GM21360 (cell line): ENCODE data around the gene LASP1NB.
"Not testable (repeated sequence)": the region's sequence is repeated elsewhere in the genome, so short reads cannot be mapped to it uniquely, and the experiment has no call there.

Source experiments
- ATAC-seq: cut with Tn5 transposase; IDR thresholded peaks from one replicate; pipeline ENCODE4 v1.9.1; 2021; ENCODE audit warnings: mild to moderate bottlenecking, moderate library complexity; ENCODE audit not compliant: unreplicated experiment

Gene LASP1NB

DNA sequence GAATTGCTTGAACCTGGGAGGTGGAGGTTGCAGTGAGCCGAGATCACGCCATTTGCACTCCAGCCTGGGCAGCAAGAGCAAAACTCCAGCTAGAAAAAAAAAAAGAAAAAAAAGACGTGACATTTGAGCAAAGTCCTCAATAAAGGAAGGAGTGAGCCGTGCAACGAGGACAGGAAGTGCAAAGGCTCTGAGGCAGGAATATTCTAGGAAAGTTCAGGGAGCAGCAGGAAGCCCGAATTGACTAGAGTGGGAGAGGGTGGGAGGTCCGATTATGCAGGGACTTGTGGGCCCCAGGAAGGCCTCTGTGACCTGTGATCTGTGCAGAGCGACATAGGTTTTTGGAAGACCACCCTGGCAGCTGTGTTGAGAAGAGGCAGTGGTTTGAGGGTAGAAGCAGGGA lies 8.6 kb upstream of the LASP1NB start:
- no peak for ATAC-seq

DNA sequence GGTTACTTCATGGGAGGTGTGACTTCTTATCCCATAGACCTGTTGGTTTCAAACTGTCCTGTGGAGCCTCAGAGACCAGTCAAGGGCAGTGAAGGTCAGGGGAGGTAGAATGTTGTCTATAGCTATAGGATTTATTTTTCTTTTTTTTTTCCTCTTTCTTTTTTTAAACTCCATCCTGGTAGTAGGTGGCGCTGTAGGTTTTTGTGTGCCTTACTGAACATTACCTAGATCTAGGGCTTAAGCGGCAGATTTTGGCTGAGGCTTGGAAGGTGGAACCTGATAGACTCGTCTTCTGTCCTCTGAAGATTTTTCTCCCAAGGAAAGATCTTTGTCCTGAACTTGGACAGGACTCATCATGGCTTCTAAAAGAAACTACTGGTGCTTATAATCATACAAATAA lies 8.2 kb upstream of the LASP1NB start:
- no peak for ATAC-seq

DNA sequence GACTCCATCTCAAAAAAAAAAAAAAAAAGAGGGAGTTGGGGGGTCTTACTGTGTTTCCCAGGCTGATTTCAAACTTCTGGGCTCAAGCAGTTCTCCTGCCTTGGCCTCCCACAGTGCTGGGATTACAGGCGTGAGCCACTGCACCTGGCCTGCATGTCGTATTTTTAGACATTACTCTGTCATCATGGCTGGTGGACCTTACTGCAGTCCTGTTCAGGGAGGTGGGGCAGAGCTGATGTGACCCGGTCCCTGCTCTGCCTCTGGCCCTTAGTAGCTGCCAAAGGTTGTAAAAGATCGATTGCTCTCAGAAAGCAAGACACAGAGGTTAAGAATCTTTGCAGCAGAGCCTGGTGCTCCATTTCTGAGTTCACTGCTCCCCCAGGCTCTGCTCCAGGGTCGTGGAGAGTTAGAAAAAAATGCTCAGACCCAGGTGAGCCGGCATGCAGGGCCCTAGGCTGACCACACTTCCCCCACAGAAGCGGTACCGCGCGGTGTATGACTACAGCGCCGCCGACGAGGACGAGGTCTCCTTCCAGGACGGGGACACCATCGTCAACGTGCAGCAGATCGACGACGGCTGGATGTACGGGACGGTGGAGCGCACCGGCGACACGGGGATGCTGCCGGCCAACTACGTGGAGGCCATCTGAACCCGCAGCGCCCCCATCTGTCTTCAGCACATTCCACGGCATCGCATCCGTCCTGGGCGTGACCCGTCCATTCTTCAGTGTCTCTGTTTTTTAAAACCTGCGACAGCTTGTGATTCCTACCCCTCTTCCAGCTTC lies 7.1 kb upstream of the LASP1NB start:
- no peak for ATAC-seq

DNA sequence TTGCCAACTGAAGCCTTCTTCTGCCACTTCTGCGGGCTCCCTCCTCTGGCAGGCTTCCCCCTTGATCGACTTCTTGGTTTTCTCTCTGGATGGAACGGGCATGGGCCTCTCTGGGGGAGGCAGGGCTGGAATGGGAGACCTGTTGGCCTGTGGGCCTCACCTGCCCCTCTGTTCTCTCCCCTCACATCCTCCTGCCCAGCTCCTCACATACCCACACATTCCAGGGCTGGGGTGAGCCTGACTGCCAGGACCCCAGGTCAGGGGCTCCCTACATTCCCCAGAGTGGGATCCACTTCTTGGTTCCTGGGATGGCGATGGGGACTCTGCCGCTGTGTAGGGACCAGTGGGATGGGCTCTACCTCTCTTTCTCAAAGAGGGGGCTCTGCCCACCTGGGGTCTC lies 6.5 kb upstream of the LASP1NB start:
- no peak for ATAC-seq

DNA sequence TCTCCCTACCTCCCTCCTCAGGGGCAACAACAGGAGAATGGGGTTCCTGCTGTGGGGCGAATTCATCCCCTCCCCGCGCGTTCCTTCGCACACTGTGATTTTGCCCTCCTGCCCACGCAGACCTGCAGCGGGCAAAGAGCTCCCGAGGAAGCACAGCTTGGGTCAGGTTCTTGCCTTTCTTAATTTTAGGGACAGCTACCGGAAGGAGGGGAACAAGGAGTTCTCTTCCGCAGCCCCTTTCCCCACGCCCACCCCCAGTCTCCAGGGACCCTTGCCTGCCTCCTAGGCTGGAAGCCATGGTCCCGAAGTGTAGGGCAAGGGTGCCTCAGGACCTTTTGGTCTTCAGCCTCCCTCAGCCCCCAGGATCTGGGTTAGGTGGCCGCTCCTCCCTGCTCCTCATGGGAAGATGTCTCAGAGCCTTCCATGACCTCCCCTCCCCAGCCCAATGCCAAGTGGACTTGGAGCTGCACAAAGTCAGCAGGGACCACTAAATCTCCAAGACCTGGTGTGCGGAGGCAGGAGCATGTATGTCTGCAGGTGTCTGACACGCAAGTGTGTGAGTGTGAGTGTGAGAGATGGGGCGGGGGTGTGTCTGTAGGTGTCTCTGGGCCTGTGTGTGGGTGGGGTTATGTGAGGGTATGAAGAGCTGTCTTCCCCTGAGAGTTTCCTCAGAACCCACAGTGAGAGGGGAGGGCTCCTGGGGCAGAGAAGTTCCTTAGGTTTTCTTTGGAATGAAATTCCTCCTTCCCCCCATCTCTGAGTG lies 5.9 kb upstream of the LASP1NB start:
- no peak for ATAC-seq

DNA sequence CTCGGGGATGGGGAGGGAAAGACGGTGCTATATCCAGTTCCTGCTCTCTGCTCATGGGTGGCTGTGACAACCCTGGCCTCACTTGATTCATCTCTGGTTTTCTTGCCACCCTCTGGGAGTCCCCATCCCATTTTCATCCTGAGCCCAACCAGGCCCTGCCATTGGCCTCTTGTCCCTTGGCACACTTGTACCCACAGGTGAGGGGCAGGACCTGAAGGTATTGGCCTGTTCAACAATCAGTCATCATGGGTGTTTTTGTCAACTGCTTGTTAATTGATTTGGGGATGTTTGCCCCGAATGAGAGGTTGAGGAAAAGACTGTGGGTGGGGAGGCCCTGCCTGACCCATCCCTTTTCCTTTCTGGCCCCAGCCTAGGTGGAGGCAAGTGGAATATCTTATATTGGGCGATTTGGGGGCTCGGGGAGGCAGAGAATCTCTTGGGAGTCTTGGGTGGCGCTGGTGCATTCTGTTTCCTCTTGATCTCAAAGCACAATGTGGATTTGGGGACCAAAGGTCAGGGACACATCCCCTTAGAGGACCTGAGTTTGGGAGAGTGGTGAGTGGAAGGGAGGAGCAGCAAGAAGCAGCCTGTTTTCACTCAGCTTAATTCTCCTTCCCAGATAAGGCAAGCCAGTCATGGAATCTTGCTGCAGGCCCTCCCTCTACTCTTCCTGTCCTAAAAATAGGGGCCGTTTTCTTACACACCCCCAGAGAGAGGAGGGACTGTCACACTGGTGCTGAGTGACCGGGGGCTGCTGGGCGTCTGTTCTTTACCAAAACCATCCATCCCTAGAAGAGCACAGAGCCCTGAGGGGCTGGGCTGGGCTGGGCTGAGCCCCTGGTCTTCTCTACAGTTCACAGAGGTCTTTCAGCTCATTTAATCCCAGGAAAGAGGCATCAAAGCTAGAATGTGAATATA lies 4.8 kb upstream of the LASP1NB start:
- ATAC-seq: no peak

DNA sequence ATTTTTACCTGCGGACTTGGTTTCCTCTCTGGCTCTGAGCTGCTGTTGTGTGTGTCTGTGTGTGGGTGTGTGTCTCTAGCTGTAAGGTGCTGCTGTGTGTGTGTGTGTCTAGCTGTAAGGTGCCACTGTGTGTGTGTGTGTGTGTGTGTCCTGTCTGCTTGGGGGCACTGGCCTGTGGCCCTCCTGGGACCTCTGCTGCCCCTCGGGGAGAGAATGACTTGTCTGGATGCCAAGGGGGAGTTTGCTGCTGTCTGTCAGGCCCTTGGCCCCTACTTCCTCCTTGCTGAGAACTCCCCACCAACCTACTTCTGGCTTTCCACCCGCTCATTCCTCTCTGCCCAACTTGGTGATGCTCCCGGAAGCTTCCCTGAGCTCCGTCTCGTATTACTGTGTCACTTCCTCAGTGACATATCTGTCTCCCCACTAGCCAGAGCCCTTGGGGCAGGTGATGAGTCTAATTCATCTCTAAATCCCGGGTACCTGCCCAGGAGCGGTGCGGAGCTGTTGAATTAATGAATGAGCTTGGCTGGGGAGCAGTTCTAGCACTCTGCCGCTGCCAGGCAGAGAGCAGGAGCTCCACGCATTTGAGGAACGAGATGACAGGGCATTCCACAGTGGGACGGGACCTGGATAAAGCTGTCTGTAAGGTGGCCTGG lies 3.5 kb upstream of the LASP1NB start:
- ATAC-seq: no peak

DNA sequence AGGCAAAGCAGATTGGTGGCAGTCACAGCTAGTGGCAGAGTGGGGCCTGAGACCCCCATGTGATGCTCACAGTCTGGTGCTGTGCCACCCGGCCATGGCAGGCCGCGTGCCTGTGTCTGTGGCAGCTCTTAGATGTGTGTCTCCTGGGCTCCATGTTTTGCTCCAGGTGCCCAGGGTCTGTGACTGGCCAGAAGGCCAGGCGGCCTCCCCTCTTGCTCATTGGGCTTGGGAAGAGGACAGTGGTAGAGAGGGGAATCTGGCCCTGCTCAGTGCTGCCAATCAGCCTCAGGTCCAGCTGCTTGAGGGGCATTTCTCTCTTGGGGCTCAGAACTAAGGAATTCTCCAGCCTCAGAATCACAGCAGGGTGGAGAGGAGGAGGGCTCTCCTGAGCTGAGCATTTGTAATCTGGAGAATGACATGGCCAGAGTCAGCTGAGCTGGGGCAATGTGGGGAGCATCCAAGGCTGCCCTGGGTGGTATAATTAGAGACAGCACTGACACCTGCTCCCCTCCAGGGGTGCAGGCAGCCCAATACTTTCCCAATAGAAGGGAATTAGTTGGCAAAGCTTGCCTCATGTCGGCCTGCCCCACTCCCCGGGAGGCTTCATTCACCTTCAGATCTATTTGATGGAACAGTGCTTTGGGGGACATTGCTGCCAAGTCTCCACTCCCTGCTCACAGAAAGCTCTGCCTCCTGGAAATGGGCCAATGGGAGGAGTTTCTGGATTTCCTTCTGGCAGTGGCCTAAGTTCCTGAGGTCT lies 2.7 kb upstream of the LASP1NB start:
- ATAC-seq: no peak

DNA sequence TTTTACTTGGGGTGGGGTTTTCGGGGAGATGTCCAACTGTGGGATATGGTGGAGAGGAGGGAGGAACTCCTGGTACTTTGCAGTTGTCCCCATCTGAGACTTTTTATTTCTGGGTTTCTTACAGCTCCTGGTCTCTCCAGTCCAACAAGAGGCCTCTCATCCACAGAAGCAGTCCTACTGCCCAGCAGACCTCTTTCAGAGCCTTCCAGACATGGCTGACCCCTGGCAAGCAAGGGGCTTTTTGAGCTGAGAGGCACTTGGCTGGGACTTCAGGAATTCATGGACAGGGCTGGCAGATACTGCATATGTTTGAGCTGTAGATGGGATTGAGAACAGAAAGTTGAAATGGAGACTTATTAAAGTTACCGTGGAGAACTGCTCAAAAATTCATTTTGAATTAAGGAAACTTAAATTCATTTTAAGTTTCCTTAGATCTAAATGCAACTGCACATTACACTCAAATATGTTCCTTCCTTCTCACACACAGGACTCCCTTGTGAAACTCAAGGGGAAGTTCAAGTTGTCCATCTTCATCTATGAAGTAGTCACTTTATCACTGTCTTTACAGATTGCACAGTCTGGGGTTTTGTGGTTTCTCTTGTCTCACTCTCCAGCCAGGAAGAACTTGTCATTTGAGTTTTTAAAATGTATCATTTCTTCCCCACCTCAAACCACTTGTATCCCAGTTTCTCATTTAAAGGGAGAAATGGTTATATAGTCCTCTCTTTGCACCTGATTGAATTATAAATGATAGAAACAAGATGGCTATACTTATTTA lies 1.1 kb downstream of the LASP1NB start:
- ATAC-seq: no peak

DNA sequence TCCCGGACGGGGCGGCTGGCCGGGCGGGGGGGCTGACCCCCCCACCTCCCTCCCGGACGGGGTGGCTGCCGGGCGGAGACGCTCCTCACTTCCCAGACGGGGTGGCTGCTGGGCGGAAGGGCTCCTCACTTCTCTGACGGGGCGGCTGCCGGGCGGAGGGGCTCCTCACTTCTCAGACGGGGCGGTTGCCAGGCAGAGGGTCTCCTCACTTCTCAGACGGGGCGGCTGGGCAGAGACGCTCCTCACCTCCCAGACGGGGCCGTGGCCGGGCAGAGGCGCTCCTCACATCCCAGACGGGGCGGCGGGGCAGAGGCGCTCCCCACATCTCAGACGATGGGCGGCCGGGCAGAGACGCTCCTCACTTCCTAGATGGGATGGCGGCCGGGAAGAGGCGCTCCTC lies 5.4 kb downstream of the LASP1NB start:
- not testable (repeated sequence) for ATAC-seq

DNA sequence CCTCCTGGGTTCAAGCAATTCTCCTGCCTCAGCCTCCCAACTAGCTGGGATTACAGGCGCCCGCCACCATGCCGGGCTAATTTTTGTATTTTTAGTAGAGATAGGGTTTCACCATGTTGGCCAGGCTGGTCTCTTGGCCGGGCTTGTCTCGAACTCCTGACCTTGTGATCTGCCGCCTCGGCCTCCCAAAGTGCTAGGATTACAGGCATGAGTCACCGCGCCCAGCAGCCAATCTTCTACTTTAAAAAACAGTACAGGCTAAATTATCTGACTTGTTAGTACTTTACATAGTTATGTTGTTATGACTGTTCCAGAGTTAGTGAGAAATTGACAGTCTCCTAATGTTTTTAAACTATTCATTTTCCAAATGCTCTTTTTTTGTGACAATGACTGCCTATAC lies 8.5 kb downstream of the LASP1NB start:
- not testable (repeated sequence) for ATAC-seq

DNA sequence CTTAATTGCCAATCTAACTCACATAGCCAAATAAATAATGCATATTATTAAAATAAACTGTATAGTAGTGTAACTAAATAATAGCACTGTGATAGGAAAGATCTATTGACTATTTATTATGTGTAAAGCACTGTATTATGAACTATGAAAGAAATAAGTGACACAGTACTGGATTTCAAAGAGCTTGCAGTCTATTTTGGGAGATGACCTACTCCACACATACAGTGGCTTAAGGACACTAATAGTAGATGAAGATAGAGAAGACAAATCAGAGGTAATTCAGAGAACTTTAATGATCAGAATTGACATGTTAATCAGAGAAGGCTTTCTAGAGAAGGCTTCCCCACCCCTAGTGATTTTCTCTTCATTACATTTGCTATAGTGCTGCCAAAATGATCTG lies 14.6 kb downstream of the LASP1NB start:
- no peak for ATAC-seq

DNA sequence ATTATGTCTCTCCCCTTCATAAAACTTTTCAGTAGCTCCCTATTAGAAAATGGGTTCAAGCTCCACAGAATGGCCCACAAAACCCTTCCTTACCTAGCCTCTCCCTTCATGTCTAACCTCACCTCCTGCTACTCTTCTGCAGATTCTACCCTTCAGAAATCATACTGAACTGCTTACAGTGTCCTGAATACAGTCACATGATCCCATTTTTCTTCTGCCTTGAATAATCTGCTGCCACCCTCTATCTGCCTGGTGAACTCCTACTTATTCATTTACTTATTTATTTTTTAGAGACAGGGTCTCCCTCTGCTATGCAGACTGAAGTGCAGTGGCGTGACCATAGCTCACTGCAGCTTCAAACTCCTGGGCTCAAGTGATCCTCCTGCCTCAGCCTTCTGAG lies 15.0 kb downstream of the LASP1NB start:
- no peak for ATAC-seq

DNA sequence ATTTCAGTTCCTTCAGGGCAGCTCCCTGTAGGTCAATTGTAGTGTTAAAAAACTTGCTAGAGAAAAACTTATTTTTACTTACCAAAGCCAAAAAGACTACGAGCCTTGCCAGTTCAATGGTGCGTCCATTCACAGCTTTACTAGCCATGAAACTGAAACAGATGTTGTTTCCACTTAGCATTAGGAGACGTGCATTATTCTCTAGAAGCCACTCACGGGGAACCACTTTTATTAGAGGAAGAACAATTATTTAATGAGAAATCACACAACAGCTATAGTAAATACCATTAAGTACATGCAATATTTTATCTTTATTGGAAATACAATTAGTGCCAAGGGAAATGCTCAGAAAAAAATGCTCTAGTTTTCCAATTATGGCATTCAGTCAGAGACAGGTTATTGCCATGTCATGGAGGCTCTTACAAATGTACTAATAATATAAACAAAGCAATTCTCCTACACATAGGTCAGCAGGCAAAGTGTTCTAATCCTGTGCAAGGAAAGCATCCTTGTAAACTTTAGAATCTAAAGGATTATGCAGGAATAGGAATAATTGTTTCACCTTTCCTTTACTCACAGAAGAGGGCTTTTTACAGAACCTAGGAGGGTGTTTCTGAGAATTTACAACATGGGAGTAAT lies 17.4 kb downstream of the LASP1NB start:
- ATAC-seq: no peak

DNA sequence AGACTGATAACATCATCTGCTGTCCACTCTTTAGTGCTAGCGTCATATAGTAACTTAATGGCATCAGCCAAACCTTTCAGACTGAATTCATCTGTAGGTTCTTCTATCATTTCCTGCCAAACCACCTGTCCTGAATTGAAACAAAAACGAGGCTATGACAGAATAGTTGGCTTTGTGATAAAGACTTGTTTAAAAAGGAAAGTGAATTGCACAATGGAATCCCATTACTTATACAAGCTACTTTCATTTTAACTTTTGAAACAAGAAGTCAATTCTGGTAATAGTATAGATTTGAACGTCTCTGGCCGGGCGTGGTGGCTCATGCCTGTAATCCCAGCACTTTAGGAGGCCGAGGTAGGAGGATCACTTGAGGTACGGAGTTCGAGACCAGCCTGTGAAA lies 18.2 kb downstream of the LASP1NB start:
- ATAC-seq: no peak

DNA sequence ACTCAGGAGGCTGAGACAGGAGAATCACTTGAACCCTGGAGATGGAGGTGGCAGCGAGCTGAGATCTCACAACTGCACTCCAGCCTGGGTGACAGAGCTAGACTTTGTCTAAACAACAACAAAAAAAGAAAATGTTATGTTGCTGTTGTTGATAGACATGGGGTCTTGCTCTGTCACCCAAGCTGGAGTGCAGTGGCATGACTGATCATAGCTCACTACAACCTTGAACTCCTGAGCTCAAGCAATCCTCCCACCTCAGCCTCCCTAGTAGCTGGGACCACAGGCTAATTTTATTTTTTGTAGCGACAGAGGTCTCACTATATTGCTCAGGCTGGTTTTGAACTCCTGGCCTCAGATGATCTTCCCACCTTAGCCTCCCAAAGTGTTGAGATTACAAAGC lies 21.8 kb downstream of the LASP1NB start:
- no peak for ATAC-seq

DNA sequence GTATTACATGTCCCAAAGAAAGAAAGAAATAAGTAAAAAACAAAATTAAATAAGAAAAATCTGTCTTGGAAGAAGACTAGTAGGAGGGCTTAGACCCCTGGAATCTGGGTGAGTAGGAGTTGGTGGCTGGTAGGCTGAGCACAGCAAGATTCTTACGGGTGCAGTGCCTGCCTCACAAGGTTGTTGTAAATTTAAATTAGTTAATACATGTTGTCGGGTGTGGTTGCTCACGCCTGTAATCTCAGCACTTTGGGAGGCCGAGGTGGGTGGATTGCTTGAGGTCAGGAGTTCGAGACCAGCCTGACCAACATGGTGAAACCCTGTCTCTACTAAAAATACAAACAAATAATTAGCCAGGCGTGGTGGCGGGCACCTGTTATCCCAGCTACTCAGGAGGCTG lies 28.4 kb downstream of the LASP1NB start:
- ATAC-seq: not testable (repeated sequence)

DNA sequence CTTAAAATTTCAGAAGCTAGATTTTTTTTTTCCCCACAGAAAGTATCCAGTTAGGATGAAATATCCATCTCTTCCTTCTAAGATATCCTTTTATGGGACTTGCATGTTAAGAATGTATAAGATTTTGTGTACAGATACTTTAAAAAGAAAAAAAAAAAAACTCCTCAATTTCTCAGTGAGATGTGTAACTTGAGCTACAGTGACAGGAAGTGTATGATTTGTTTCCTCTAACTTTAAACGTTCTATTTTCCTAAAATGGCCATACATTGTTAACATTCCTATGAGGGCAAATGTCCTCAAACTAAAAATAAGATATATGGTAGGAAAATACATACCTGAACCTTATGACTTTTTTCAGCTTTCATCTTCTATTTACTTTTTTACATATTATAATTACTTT lies 32.9 kb downstream of the LASP1NB start:
- ATAC-seq: no peak

DNA sequence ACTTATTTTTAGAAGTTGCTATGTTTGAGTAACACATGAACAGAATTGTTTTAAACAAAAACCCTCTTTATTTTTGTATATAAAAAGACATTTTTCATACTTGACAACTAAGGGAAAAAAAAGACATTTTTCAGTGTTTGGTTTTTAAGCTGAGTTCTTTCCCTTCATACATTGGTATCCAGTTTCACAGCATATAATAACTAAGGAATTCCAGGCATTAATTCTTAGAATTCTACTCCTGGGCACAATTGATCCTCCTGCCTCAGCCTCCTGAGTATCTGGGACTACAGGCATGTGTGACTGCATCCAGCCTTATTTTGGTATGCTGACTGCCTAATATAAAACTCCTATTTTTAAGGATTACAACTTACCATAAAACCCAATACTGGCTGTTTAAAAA lies 33.3 kb downstream of the LASP1NB start:
- ATAC-seq: no peak
